Measurements from ENCODE around the gene RTN4. TPM values are rescaled to one million over a fixed set of nuclear protein-coding genes. Genes with fewer than 3 reads are reported as not detected.
A peak's percentile ranks its signal among the peaks of the same experiment; 100 is the strongest.

RTN4 gene
- total and polyA plus RNA-seq, 4 donors, result 168 to 311 (median 230) TPM

- DNase-seq (peak in 1 of 3 donors; percentile 29), ATAC-seq (ENCODE audit: insufficient read depth, low FRiP score) (no peak)
- TF ChIP-seq CTCF (IDR thresholded peaks at IDR 0.05; ENCODE audit: control extremely low read depth, extremely low read depth), result no peak
- WGBS, 2 donors, result 81 to 90% methylated on average over 8 of the region's 8 CpGs
- no peaks in the 10 kb centered on the region for H3K9me3 ChIP-seq (ENCODE audit: control insufficient read depth in 4 of 4, insufficient read depth in 3 of 4, low read length in 3 of 4)
- H3K36me3 ChIP-seq (ENCODE audit: control insufficient read depth in 4 of 4, insufficient read depth in 4 of 4, low read length in 4 of 4), result peaks cover 0 to 12% (median 1%) of the 10 kb centered on the region in 4 donors
- no peak overlapping the region for H3K4me3 ChIP-seq
- H3K27ac ChIP-seq (ENCODE audit: low read depth in 1 of 2, low read length in 1 of 2), result no peak overlapping the region
- H3K9ac ChIP-seq (ENCODE audit: insufficient read depth in 1 of 2, low read length in 2 of 2), result no peak overlapping the region
- H3K4me1 ChIP-seq (ENCODE audit: control insufficient read depth in 5 of 5, insufficient read depth in 5 of 5, low read length in 5 of 5), result peaks cover 0 to 18% (median 7%) of the 10 kb centered on the region in 5 donors
- no peaks in the 10 kb centered on the region for H3K27me3 ChIP-seq (ENCODE audit: control insufficient read depth in 3 of 3, insufficient read depth in 3 of 3, low read length in 2 of 3)
Observed at GRCh38 chr2:54966165-54966832, 84.0 kb downstream of the RTN4 start.

GRCh38 chr2:54965425-54965824, 84.8 kb downstream of the RTN4 start:
- 94 to 96% methylated on average over 6 of the region's 6 CpGs for WGBS, 2 donors
- Histone ChIP-seq H3K27me3 (ENCODE audit: control insufficient read depth in 3 of 3, insufficient read depth in 3 of 3, low read length in 2 of 3) (no peaks in the 10 kb centered on the region), H3K27ac (ENCODE audit: low read depth in 1 of 2, low read length in 1 of 2) (no peak overlapping the region), H3K9ac (ENCODE audit: insufficient read depth in 1 of 2, low read length in 2 of 2) (no peak overlapping the region), H3K9me3 (ENCODE audit: control insufficient read depth in 4 of 4, insufficient read depth in 3 of 4, low read length in 3 of 4) (no peaks in the 10 kb centered on the region), H3K4me1 (ENCODE audit: control insufficient read depth in 5 of 5, insufficient read depth in 5 of 5, low read length in 5 of 5) (peaks cover 0 to 16% (median 7%) of the 10 kb centered on the region in 5 donors), H3K36me3 (ENCODE audit: control insufficient read depth in 4 of 4, insufficient read depth in 4 of 4, low read length in 4 of 4) (peaks cover 0 to 8% (median 1%) of the 10 kb centered on the region in 4 donors), H3K4me3 (no peak overlapping the region)
- ATAC-seq (ENCODE audit: insufficient read depth, low FRiP score) (no peak), DNase-seq (no peak)
- TF ChIP-seq CTCF (IDR thresholded peaks at IDR 0.05; ENCODE audit: control extremely low read depth, extremely low read depth), result no peak

GRCh38 chr2:54964816-54965215, 85.4 kb downstream of the RTN4 start:
- no peaks in the 10 kb centered on the region for H3K9me3 ChIP-seq (ENCODE audit: control insufficient read depth in 4 of 4, insufficient read depth in 3 of 4, low read length in 3 of 4)
- DNase-seq (no peak), ATAC-seq (ENCODE audit: insufficient read depth, low FRiP score) (no peak)
- peaks cover 0 to 13% (median 2%) of the 10 kb centered on the region in 5 donors for H3K4me1 ChIP-seq (ENCODE audit: control insufficient read depth in 5 of 5, insufficient read depth in 5 of 5, low read length in 5 of 5)
- no peak overlapping the region for H3K9ac ChIP-seq (ENCODE audit: insufficient read depth in 1 of 2, low read length in 2 of 2)
- WGBS, 2 donors, result 34 to 44% methylated on average over 4 of the region's 4 CpGs
- no peaks in the 10 kb centered on the region for H3K27me3 ChIP-seq (ENCODE audit: control insufficient read depth in 3 of 3, insufficient read depth in 3 of 3, low read length in 2 of 3)
- TF ChIP-seq CTCF (IDR thresholded peaks at IDR 0.05; ENCODE audit: control extremely low read depth, extremely low read depth), result no peak
- H3K4me3 ChIP-seq, result no peak overlapping the region
- peaks cover 0 to 5% (median 1%) of the 10 kb centered on the region in 4 donors for H3K36me3 ChIP-seq (ENCODE audit: control insufficient read depth in 4 of 4, insufficient read depth in 4 of 4, low read length in 4 of 4)
- H3K27ac ChIP-seq (ENCODE audit: low read depth in 1 of 2, low read length in 1 of 2), result no peak overlapping the region

All from lung (tissue), 12 donors.